HepG2 (cell line): Measurements from ENCODE around the gene ACTL7B. TPM values are rescaled to one million over a fixed set of nuclear protein-coding genes. Genes with fewer than 3 reads are reported as not detected.
A peak's percentile ranks its signal among the peaks of the same experiment; 100 is the strongest.

ENCODE experiments used
- ATAC-seq: fragments of 200-7000 bp; cut with Tn5 transposase; 3 replicates; pipeline ENCODE4 v1.9.1; 2020; ENCODE audit warnings: mild to moderate bottlenecking, moderate library complexity
- BruUV-seq: library from RNA; stranded (reverse); fragments of 400-500 nt; replicated peaks from 2 replicates; lab custom pipeline; 2021; lab: Mats Ljungman, UMichigan
- CTCF ChIA-PET: fragments of 300-600 bp; formaldehyde crosslinking; extraction: SDS; loops from one replicate; lab custom pipeline; 2021; ENCODE audit warnings: low total read pairs, inconsistent platforms, low intra/inter-chr PET ratio; lab: Yijun Ruan, JAX
- POLR2A ChIA-PET: fragments of 350-600 bp; sonication (Branson Sonifier 250); formaldehyde crosslinking; loops from one replicate; lab custom pipeline; 2020; ENCODE audit warnings: antibody characterized with exemption, inconsistent platforms; lab: Yijun Ruan, JAX
- DNase-seq: peaks from one replicate; pipeline ENCODE4 v3.0.0-alpha.2; 2015; ENCODE audit warnings: low spot score
- FAIRE-seq: peaks from 3 replicates; lab custom pipeline; 2011; peaks lifted over from hg19 to GRCh38; lab: Jason Lieb, UNC
- H2AFZ ChIP-seq: one replicate; pipeline ENCODE4 v1.6.1; 2011; ENCODE audit warnings: low read length, inconsistent platforms
- H3K27ac ChIP-seq: fragments of 300-600 bp; 3 replicates; pipeline ENCODE4 v1.8.0; 2011; ENCODE audit warnings: mixed run types, mild to moderate bottlenecking, mixed read lengths, low read length, inconsistent platforms; ENCODE audit not compliant: insufficient read depth; ENCODE audit errors: extremely low read length
- H3K27me3 ChIP-seq, 2 experiments: fragments of 200-600 bp in 1 of 2; 2 replicates in 1 of 2; 3 replicates in 1 of 2; pipeline versions ENCODE4 v1.6.0 to v1.8.0; 2011; ENCODE audit warnings: low read length in 2 of 2, mild to moderate bottlenecking in 2 of 2, moderate library complexity in 2 of 2, inconsistent platforms in 1 of 2; ENCODE audit not compliant: insufficient read depth in 2 of 2, control insufficient read depth in 1 of 2
- H3K36me3 ChIP-seq, 2 experiments: fragments of 200-600 bp in 1 of 2; replicated peaks in 1 of 2; 2 replicates in 1 of 2; 3 replicates in 1 of 2; pipeline versions ENCODE4 v1.5.1 to v1.8.0; 2011; ENCODE audit warnings: low read length in 2 of 2, inconsistent platforms in 1 of 2; ENCODE audit not compliant: insufficient read depth in 2 of 2, control insufficient read depth in 1 of 2
- H3K4me1 ChIP-seq: 2 replicates; pipeline ENCODE4 v1.5.1; 2012; ENCODE audit warnings: low read length, inconsistent platforms; ENCODE audit not compliant: insufficient read depth
- H3K4me2 ChIP-seq: 2 replicates; pipeline ENCODE4 v1.6.0; 2011; ENCODE audit warnings: low read depth, low read length, inconsistent platforms
- H3K4me3 ChIP-seq, 3 experiments: fragments of 200-600 bp in 1 of 3; sonication (generic), shearing (Covaris generic) in 1 of 3; replicated peaks in 1 of 3; 2 replicates each; pipeline ENCODE4 v1.5.1; 2011 to 2016; ENCODE audit warnings: low read length in 3 of 3, inconsistent platforms in 2 of 3, low read depth in 2 of 3, mild to moderate bottlenecking in 2 of 3, control low read depth in 1 of 3, mixed read lengths in 1 of 3; ENCODE audit not compliant: insufficient read depth in 1 of 3
- H3K79me2 ChIP-seq: one replicate; pipeline ENCODE4 v1.6.1; 2011; ENCODE audit warnings: low read length, inconsistent platforms; ENCODE audit not compliant: insufficient read depth
- H3K9ac ChIP-seq: 2 replicates; pipeline ENCODE4 v1.6.0; 2011; ENCODE audit warnings: mild to moderate bottlenecking, low read depth, low read length, inconsistent platforms; ENCODE audit not compliant: insufficient read depth
- H3K9me3 ChIP-seq: 2 replicates; pipeline ENCODE4 v1.5.1; 2012; ENCODE audit warnings: mild to moderate bottlenecking, low read length
- H4K20me1 ChIP-seq: 2 replicates; pipeline ENCODE4 v1.6.0; 2011; ENCODE audit warnings: inconsistent platforms, mild to moderate bottlenecking, low read length, moderate library complexity; ENCODE audit not compliant: insufficient read depth
- CTCF ChIP-seq: sonication (generic); formaldehyde crosslinking; IDR thresholded peaks from 2 replicates; pipeline ENCODE4 v1.5.0; 2020; ENCODE audit warnings: mild to moderate bottlenecking, missing genetic modification reagents, moderate library complexity
- POLR2A ChIP-seq, 2 experiments: IDR thresholded peaks; 2 replicates each; pipeline ENCODE4 v1.6.1; 2011; ENCODE audit warnings: low read depth in 2 of 2, low read length in 2 of 2, mild to moderate bottlenecking in 1 of 2, moderate library complexity in 1 of 2; ENCODE audit not compliant: insufficient read depth in 1 of 2
- RFXAP ChIP-seq: sonication (generic); formaldehyde crosslinking; IDR thresholded peaks from 2 replicates; pipeline ENCODE4 v1.4.0; 2020; ENCODE audit warnings: missing genetic modification reagents, borderline replicate concordance
- STAG1 ChIP-seq: sonication (generic); formaldehyde crosslinking; IDR thresholded peaks from 2 replicates; pipeline ENCODE4 v1.4.0; 2020; ENCODE audit warnings: missing genetic modification reagents
- ZBTB26 ChIP-seq: IDR thresholded peaks from 2 replicates; pipeline ENCODE4 v1.6.1; 2016; ENCODE audit warnings: missing compliant biosample characterization, missing genetic modification reagents, borderline replicate concordance
- WGBS: methylation state at CpG from one replicate; pipeline ENCODE4 v1.1.6; 2017; ENCODE audit warnings: low lambda C conversion rate; 5-methylcytosine and 5-hydroxymethylcytosine counted together
- in situ Hi-C: cut with HindIII; loops from 2 replicates; pipeline ENCODE4 v1.10.0; 2017; ENCODE audit warnings: low pct_unique_long_range_greater_than_20kb; ENCODE audit not compliant: extremely low pct_ligation_motif_present
- intact Hi-C: fragments of 100-400 bp; cut with micrococcal nuclease; formaldehyde crosslinking; loops from one replicate; pipeline ENCODE4 v1.10.0; 2022; ENCODE audit not compliant: unreplicated experiment
- polyA plus RNA-seq, 8 experiments: library from polyadenylated mRNA; depleted of rRNA in 3 of 8; stranded (reverse) in 7 of 8; unstranded in 1 of 8; fragments of >200 nt; fragmentation: Illumina TruSeq in 4 of 8; extraction: Trizol in 4 of 8; gene quantifications; 2 replicates each; pipeline versions ENCODE4 v1.2.1 to v1.2.3, GENCODE V29; 2011 to 2016; ENCODE audit warnings: low read depth in 4 of 8, missing spikeins in 1 of 8, mixed read lengths in 1 of 8; ENCODE audit not compliant: insufficient read depth in 1 of 8
- total RNA-seq, 5 experiments: library from RNA; depleted of rRNA; stranded (reverse); fragments of >200 nt; fragmentation: Illumina TruSeq; extraction: Trizol; gene quantifications; 2 replicates each; pipeline ENCODE4 v1.2.3, GENCODE V29; 2016; ENCODE audit warnings: low read depth in 1 of 5

ACTL7B gene
- total and polyA plus RNA-seq, 2 of the 13 experiments (the other 11 are each of a cell fraction or from before 2014, with no cell fraction given): 0.07 to 0.11 TPM

GRCh38 chr9:108864446-108864845, 8.7 kb upstream of the ACTL7B start:
- H3K9ac ChIP-seq: no peak overlapping the region
- H3K79me2 ChIP-seq: no peaks in the 10 kb centered on the region
- H3K36me3 ChIP-seq: peaks cover 0 to 20% of the 10 kb centered on the region in 2 experiments; a peak in 4 of 5 replicates
- H4K20me1 ChIP-seq: peaks cover 5% of the 10 kb centered on the region; the same call in 1 of the 2 replicates
- no peak overlapping the region for H2AFZ ChIP-seq
- TF ChIP-seq CTCF (CRISPR knock-in tag) (peak; percentile 24; the same call in 1 of the 2 replicates), RFXAP (CRISPR knock-in tag) (no peak), POLR2A (IDR thresholded peaks at IDR 0.05; ENCODE audit: insufficient read depth in 1 of 2, low read depth in 2 of 2, low read length in 2 of 2) (0 out of 4 replicates have a peak, but pooled peaks of 1 of the 2 experiments have one; percentile 8), ZBTB26 (CRISPR knock-in tag) (no peak), STAG1 (peak; percentile 22; the same call in 1 of the 2 replicates)
- no peak overlapping the region for H3K4me2 ChIP-seq
- peak overlapping the region; percentile 39 for H3K27ac ChIP-seq
- peak; percentile 90 for FAIRE-seq
- intact Hi-C loops (loop anchor here (10.0 kb wide), 1 partner anchor 90 kb away; no protein-coding TSS in a partner anchor), in situ Hi-C loops (no loop called here)
- peak; percentile 21 for ATAC-seq
- H3K4me3 ChIP-seq: no peak overlapping the region
- POLR2A ChIA-PET: interaction anchor here (1.2 to 2.7 kb wide), 2 partner anchors 19 to 21 kb away, joined by 8 to 11 read pairs; no protein-coding TSS in a partner anchor
- CTCF ChIA-PET: no interaction called here
- H3K27me3 ChIP-seq: no peaks in the 10 kb centered on the region
- WGBS: 56% methylated on average over 3 of the region's 3 CpGs
- DNase-seq: peak; percentile 29
- peaks cover 67% of the 10 kb centered on the region for H3K4me1 ChIP-seq
- H3K9me3 ChIP-seq: no peaks in the 10 kb centered on the region
- TSS peak; percentile 1 for BruUV-seq
